MM.1S (cell line): Measurements from ENCODE around the gene EPHA5.

Experiments
- DNase-seq: peaks from one replicate; pipeline ENCODE4 v3.0.0-alpha.2; 2015
- H2AFZ ChIP-seq: fragments of 300-600 bp; sonication (generic); 2 replicates; pipeline ENCODE4 v1.6.0; 2016; ENCODE audit warnings: antibody characterized with exemption, low read length
- H3F3A ChIP-seq: fragments of 300-600 bp; sonication (generic); 2 replicates; pipeline ENCODE4 v1.6.1; 2016; ENCODE audit warnings: mild to moderate bottlenecking, antibody characterized with exemption, low read length, moderate library complexity, mixed read lengths; ENCODE audit not compliant: insufficient read depth
- H3K27ac ChIP-seq: fragments of 300-600 bp; sonication (generic); 2 replicates; pipeline ENCODE4 v1.5.1; 2016; ENCODE audit warnings: mild to moderate bottlenecking, low read length
- H3K27me3 ChIP-seq: fragments of 300-600 bp; sonication (generic); replicated peaks from 2 replicates; pipeline ENCODE4 v1.6.0; 2016; ENCODE audit warnings: low read length; ENCODE audit not compliant: insufficient read depth
- H3K36me3 ChIP-seq: fragments of 300-600 bp; sonication (generic); replicated peaks from 2 replicates; pipeline ENCODE4 v1.6.1; 2016; ENCODE audit warnings: mild to moderate bottlenecking, low read length, mixed read lengths; ENCODE audit not compliant: insufficient read depth
- H3K4me1 ChIP-seq: fragments of 300-600 bp; sonication (generic); 2 replicates; pipeline ENCODE4 v1.6.1; 2016; ENCODE audit warnings: low read length, mixed read lengths
- H3K4me2 ChIP-seq: fragments of 300-600 bp; sonication (generic); 2 replicates; pipeline ENCODE4 v1.6.0; 2016; ENCODE audit warnings: low read depth, low read length
- H3K4me3 ChIP-seq: fragments of 300-600 bp; sonication (generic); 2 replicates; pipeline ENCODE4 v1.5.1; 2016; ENCODE audit warnings: low read length, mixed read lengths
- H3K79me2 ChIP-seq: fragments of 300-600 bp; sonication (generic); 2 replicates; pipeline ENCODE4 v1.6.1; 2016; ENCODE audit warnings: mixed run types, low read length, mixed read lengths
- H3K9ac ChIP-seq: fragments of 300-600 bp; sonication (generic); 2 replicates; pipeline ENCODE4 v1.6.1; 2016; ENCODE audit warnings: low read length, mixed read lengths
- H3K9me2 ChIP-seq: fragments of 300-600 bp; sonication (generic); replicated peaks from 2 replicates; pipeline ENCODE4 v1.6.1; 2016; ENCODE audit warnings: mild to moderate bottlenecking, low read length, mixed read lengths; ENCODE audit not compliant: insufficient read depth
- H3K9me3 ChIP-seq: fragments of 300-600 bp; sonication (generic); replicated peaks from 2 replicates; pipeline ENCODE4 v1.6.1; 2016; ENCODE audit warnings: mild to moderate bottlenecking, low read length, mixed read lengths; ENCODE audit not compliant: insufficient read depth
- H4K20me1 ChIP-seq: fragments of 300-600 bp; sonication (generic); 2 replicates; pipeline ENCODE4 v1.6.1; 2016; ENCODE audit warnings: mild to moderate bottlenecking, low read length, moderate library complexity, mixed read lengths; ENCODE audit not compliant: insufficient read depth
- CTCF ChIP-seq: fragments of 300-600 bp; sonication (generic); IDR thresholded peaks from 2 replicates; pipeline ENCODE4 v1.5.1; 2016; ENCODE audit warnings: antibody characterized with exemption, low read length, mixed read lengths
- EZH2 ChIP-seq: fragments of 300-600 bp; sonication (generic); optimal IDR thresholded peaks from 2 replicates; pipeline ENCODE3; 2017; ENCODE audit warnings: low read depth, mild to moderate bottlenecking, antibody characterized with exemption, low read length, mixed read lengths
- EZH2phosphoT487 ChIP-seq: fragments of 300-600 bp; sonication (generic); IDR thresholded peaks from 2 replicates; pipeline ENCODE4 v1.6.1; 2018; ENCODE audit warnings: antibody characterized with exemption, low read length

Gene EPHA5

GRCh38 chr4:65617416-65617815 lies 52.9 kb downstream of the EPHA5 start:
- Histone ChIP-seq H3K27me3 (no peaks in the 10 kb centered on the region), H3F3A (no peaks in the 10 kb centered on the region), H3K79me2 (no peaks in the 10 kb centered on the region), H3K9me2 (no peaks in the 10 kb centered on the region), H2AFZ (no peak overlapping the region), H3K4me1 (no peaks in the 10 kb centered on the region), H3K9me3 (no peaks in the 10 kb centered on the region), H3K4me2 (no peak overlapping the region), H3K9ac (no peak overlapping the region), H3K4me3 (no peak overlapping the region), H4K20me1 (no peaks in the 10 kb centered on the region), H3K27ac (no peak overlapping the region), H3K36me3 (no peaks in the 10 kb centered on the region)
- TF ChIP-seq EZH2 (no peak), CTCF (no peak), EZH2phosphoT487 (no peak)
- DNase-seq, result no peak

GRCh38 chr4:65604515-65604914 lies 65.8 kb downstream of the EPHA5 start:
- no peaks in the 10 kb centered on the region for H4K20me1 ChIP-seq
- no peak overlapping the region for H3K9ac ChIP-seq
- no peak overlapping the region for H3K4me3 ChIP-seq
- no peaks in the 10 kb centered on the region for H3K9me2 ChIP-seq
- no peaks in the 10 kb centered on the region for H3K79me2 ChIP-seq
- no peaks in the 10 kb centered on the region for H3K4me1 ChIP-seq
- H3K9me3 ChIP-seq, result no peaks in the 10 kb centered on the region
- no peak overlapping the region for H3K27ac ChIP-seq
- H2AFZ ChIP-seq, result no peak overlapping the region
- TF ChIP-seq EZH2, result no peak
- no peak for TF ChIP-seq CTCF
- no peak for TF ChIP-seq EZH2phosphoT487
- H3K36me3 ChIP-seq, result no peaks in the 10 kb centered on the region
- H3F3A ChIP-seq, result no peaks in the 10 kb centered on the region
- H3K27me3 ChIP-seq, result no peaks in the 10 kb centered on the region
- no peak overlapping the region for H3K4me2 ChIP-seq
- DNase-seq, result no peak

GRCh38 chr4:65600656-65601055 lies 69.6 kb downstream of the EPHA5 start:
- DNase-seq, result no peak
- TF ChIP-seq EZH2 (no peak), CTCF (no peak), EZH2phosphoT487 (no peak)
- Histone ChIP-seq H2AFZ (no peak overlapping the region), H3K79me2 (no peaks in the 10 kb centered on the region), H3K4me1 (no peaks in the 10 kb centered on the region), H3K4me3 (no peak overlapping the region), H3K9me2 (no peaks in the 10 kb centered on the region), H3K4me2 (no peak overlapping the region), H3K36me3 (no peaks in the 10 kb centered on the region), H4K20me1 (no peaks in the 10 kb centered on the region), H3K27ac (no peak overlapping the region), H3K9me3 (no peaks in the 10 kb centered on the region), H3K9ac (no peak overlapping the region), H3F3A (no peaks in the 10 kb centered on the region), H3K27me3 (no peaks in the 10 kb centered on the region)
